Mammary epithelial cell (primary cell): Measurements from ENCODE around the gene SLC10A3.

Source experiments
- EZH2 ChIP-seq: IDR thresholded peaks from 2 replicates; pipeline ENCODE4 v1.6.1; 2012; ENCODE audit warnings: low read length, inconsistent platforms, borderline replicate concordance
- TF ChIP-seq, protein P1 (sequence below), 2 donors: IDR thresholded peaks in 1 of 2; conservative IDR thresholded peaks in 1 of 2; 2 replicates each; pipeline ENCODE4 v1.5.1; 2011 to 2012; ENCODE audit warnings: inconsistent platforms in 2 of 2, low read length in 2 of 2, mild to moderate bottlenecking in 2 of 2, control low read depth in 1 of 2, low read depth in 1 of 2; ENCODE audit not compliant: insufficient read depth in 1 of 2; ENCODE audit errors: extremely low read depth in 1 of 2

DNA sequence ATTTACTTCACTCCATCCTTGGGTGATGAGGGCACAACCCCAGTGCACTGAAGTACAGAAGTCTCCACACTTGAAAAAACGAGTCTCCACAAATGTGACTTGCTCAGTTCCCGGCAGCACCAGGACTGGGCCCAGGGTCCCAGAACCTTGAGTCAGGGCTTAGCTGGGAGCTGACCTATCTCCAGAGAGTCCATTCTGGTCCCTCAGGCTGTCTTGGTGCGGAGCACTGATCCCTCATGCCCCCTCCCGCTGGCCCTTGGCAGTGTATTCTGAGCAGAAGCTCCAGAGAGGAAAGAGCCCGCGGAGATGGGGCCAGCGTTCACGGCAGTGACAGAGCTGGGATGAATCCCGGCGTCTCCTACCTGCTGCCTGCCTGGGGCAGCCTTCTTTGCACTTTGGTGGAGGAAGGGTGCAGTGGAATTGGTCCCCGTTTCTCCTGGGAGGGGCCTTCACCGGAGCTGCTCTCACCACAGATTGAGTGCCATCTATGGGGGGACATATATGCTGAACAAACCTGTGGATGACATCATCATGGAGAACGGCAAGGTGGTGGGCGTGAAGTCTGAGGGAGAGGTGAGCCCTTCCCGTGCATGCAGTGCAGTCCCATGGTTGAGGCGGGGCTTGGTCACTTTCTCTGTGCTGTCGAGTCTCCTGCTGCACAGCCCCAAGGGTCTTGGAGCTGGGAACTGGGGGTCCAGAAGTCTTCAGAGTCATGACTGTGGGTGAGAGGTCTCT is 49.6 kb downstream of the SLC10A3 start:
- TF ChIP-seq, protein P1, sequence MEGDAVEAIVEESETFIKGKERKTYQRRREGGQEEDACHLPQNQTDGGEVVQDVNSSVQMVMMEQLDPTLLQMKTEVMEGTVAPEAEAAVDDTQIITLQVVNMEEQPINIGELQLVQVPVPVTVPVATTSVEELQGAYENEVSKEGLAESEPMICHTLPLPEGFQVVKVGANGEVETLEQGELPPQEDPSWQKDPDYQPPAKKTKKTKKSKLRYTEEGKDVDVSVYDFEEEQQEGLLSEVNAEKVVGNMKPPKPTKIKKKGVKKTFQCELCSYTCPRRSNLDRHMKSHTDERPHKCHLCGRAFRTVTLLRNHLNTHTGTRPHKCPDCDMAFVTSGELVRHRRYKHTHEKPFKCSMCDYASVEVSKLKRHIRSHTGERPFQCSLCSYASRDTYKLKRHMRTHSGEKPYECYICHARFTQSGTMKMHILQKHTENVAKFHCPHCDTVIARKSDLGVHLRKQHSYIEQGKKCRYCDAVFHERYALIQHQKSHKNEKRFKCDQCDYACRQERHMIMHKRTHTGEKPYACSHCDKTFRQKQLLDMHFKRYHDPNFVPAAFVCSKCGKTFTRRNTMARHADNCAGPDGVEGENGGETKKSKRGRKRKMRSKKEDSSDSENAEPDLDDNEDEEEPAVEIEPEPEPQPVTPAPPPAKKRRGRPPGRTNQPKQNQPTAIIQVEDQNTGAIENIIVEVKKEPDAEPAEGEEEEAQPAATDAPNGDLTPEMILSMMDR (conservative IDR thresholded peaks at IDR 0.05 in 1 of 2, IDR thresholded peaks at IDR 0.05 in 1 of 2; ENCODE audit: extremely low read depth in 1 of 2, insufficient read depth in 1 of 2, low read depth in 1 of 2, low read length in 2 of 2), result no peak
- no peak for TF ChIP-seq EZH2
